Activated CD4-positive, alpha-beta memory T cell treated with anti-CD3 and anti-CD28 coated beads for 36 hours (primary cell): ENCODE data around the gene KCNJ9. TPM values are rescaled to one million over a fixed set of nuclear protein-coding genes. Genes with fewer than 3 reads are reported as not detected.
A peak's percentile ranks its signal among the peaks of the same experiment; 100 is the strongest.

Experiments
- CTCF ChIA-PET: fragments of 350-600 bp; sonication (Branson Sonifier 250); formaldehyde crosslinking; loops from one replicate; lab custom pipeline; 2021; ENCODE audit warnings: antibody characterized with exemption, inconsistent platforms; lab: Charles Lee
- POLR2A ChIA-PET: fragments of 350-600 bp; sonication (Branson Sonifier 250); formaldehyde crosslinking; loops from one replicate; lab custom pipeline; 2021; ENCODE audit warnings: antibody characterized with exemption; lab: Charles Lee
- DNase-seq: peaks from one replicate; pipeline ENCODE4 v3.0.0-alpha.2; 2020
- H3K27ac Mint-ChIP-seq: one replicate; pipeline ENCODE4 v1.8.0; 2021; ENCODE audit warnings: mixed read lengths
- H3K27me3 Mint-ChIP-seq: one replicate; pipeline ENCODE4 v1.8.0; 2021; ENCODE audit warnings: mixed read lengths
- H3K36me3 Mint-ChIP-seq: one replicate; pipeline ENCODE4 v1.8.0; 2021; ENCODE audit warnings: mixed read lengths
- H3K4me1 Mint-ChIP-seq: one replicate; pipeline ENCODE4 v1.8.0; 2021; ENCODE audit warnings: low read depth, mixed read lengths
- H3K4me3 Mint-ChIP-seq: one replicate; pipeline ENCODE4 v1.8.0; 2021; ENCODE audit warnings: mild to moderate bottlenecking, mixed read lengths
- H3K9me3 Mint-ChIP-seq: one replicate; pipeline ENCODE4 v1.8.0; 2021; ENCODE audit warnings: mixed read lengths
- intact Hi-C: fragments of 100-400 bp; cut with micrococcal nuclease; formaldehyde crosslinking; loops from one replicate; pipeline ENCODE4 v1.15.1; 2023
- total RNA-seq, 2 experiments: library from RNA; stranded (reverse); gene quantifications; one replicate each; pipeline ENCODE4 v1.2.3, GENCODE V29; 2021

KCNJ9 gene
- total RNA-seq, 2 experiments from 2014 or later = not detected

GRCh38 chr1:160091666-160092223, 10.4 kb downstream of the KCNJ9 start:
- intact Hi-C loops = no loop called here
- no peaks in the 10 kb centered on the region for H3K9me3 Mint-ChIP-seq
- no peak overlapping the region for H3K27ac Mint-ChIP-seq
- CTCF ChIA-PET = interaction anchor here (1.6 kb wide), 1 partner anchor 13 kb away, joined by 6 read pairs; no protein-coding TSS in a partner anchor
- POLR2A ChIA-PET = no interaction called here
- no peaks in the 10 kb centered on the region for H3K27me3 Mint-ChIP-seq
- H3K36me3 Mint-ChIP-seq = peaks cover 7% of the 10 kb centered on the region
- H3K4me1 Mint-ChIP-seq = peaks cover 10% of the 10 kb centered on the region
- H3K4me3 Mint-ChIP-seq = no peak overlapping the region
- no peak for DNase-seq

GRCh38 chr1:160092366-160093068, 11.2 kb downstream of the KCNJ9 start:
- H3K36me3 Mint-ChIP-seq = peaks cover 7% of the 10 kb centered on the region
- H3K9me3 Mint-ChIP-seq = no peaks in the 10 kb centered on the region
- CTCF ChIA-PET = interaction anchor here (1.1 kb wide), 1 partner anchor 14 kb away, joined by 3 read pairs; no protein-coding TSS in a partner anchor
- intact Hi-C loops = no loop called here
- no peaks in the 10 kb centered on the region for H3K27me3 Mint-ChIP-seq
- POLR2A ChIA-PET = no interaction called here
- peaks cover 18% of the 10 kb centered on the region for H3K4me1 Mint-ChIP-seq
- DNase-seq = no peak
- no peak overlapping the region for H3K27ac Mint-ChIP-seq
- no peak overlapping the region for H3K4me3 Mint-ChIP-seq

GRCh38 chr1:160093069-160093395, 11.7 kb downstream of the KCNJ9 start:
- POLR2A ChIA-PET = interaction anchor here (0.5 kb wide), 1 partner anchor 200 kb away, joined by 6 read pairs; no protein-coding TSS in a partner anchor
- CTCF ChIA-PET = interaction anchor here (1.1 to 6.7 kb wide), 2 partner anchors 9 to 15 kb away, joined by 3 to 101 read pairs; partner anchors contain the start of gene KCNJ9
- Mint-ChIP-seq H3K27ac (no peak overlapping the region), H3K36me3 (peaks cover 7% of the 10 kb centered on the region), H3K4me1 (peaks cover 20% of the 10 kb centered on the region), H3K9me3 (no peaks in the 10 kb centered on the region), H3K27me3 (no peaks in the 10 kb centered on the region), H3K4me3 (no peak overlapping the region)
- no peak for DNase-seq
- intact Hi-C loops = no loop called here

- Mint-ChIP-seq H3K27me3 (no peaks in the 10 kb centered on the region), H3K27ac (no peak overlapping the region), H3K4me3 (no peak overlapping the region), H3K36me3 (peaks cover 6% of the 10 kb centered on the region), H3K9me3 (no peaks in the 10 kb centered on the region), H3K4me1 (peaks cover 20% of the 10 kb centered on the region)
- intact Hi-C loops = no loop called here
- ChIA-PET CTCF (interaction anchor here (1.1 to 6.7 kb wide), 3 partner anchors 9 to 16 kb away, joined by 3 to 101 read pairs (median 3); partner anchors contain the start of gene KCNJ9), POLR2A (interaction anchor here (0.5 kb wide), 1 partner anchor 199 kb away, joined by 6 read pairs; no protein-coding TSS in a partner anchor)
- no peak for DNase-seq
Measured at GRCh38 chr1:160093624-160094290, 12.4 kb downstream of the KCNJ9 start.

GRCh38 chr1:160094291-160094625, 12.9 kb downstream of the KCNJ9 start:
- Mint-ChIP-seq H3K4me3 (no peak overlapping the region), H3K9me3 (no peaks in the 10 kb centered on the region), H3K27me3 (no peaks in the 10 kb centered on the region), H3K4me1 (peaks cover 24% of the 10 kb centered on the region), H3K27ac (no peak overlapping the region), H3K36me3 (peaks cover 3% of the 10 kb centered on the region)
- CTCF ChIA-PET = interaction anchor here (1.2 to 6.7 kb wide), 2 partner anchors 10 to 15 kb away, joined by 3 to 101 read pairs; partner anchors contain the start of gene KCNJ9
- POLR2A ChIA-PET = no interaction called here
- no peak for DNase-seq
- intact Hi-C loops = no loop called here

- CTCF ChIA-PET = interaction anchor here (1.1 to 6.7 kb wide), 3 partner anchors 10 to 196 kb away, joined by 3 to 101 read pairs (median 3); partner anchors contain the start of gene KCNJ9
- intact Hi-C loops = loop anchor here (5.0 kb wide), 2 partner anchors 112 to 173 kb away; partner anchors contain the start of gene PEA15
- Mint-ChIP-seq H3K27me3 (no peaks in the 10 kb centered on the region), H3K36me3 (peaks cover 3% of the 10 kb centered on the region), H3K4me1 (peaks cover 28% of the 10 kb centered on the region), H3K4me3 (no peak overlapping the region), H3K27ac (no peak overlapping the region), H3K9me3 (no peaks in the 10 kb centered on the region)
- POLR2A ChIA-PET = no interaction called here
- no peak for DNase-seq
Measured at GRCh38 chr1:160094806-160095205, 13.5 kb downstream of the KCNJ9 start.

- no peaks in the 10 kb centered on the region for H3K27me3 Mint-ChIP-seq
- no peaks in the 10 kb centered on the region for H3K9me3 Mint-ChIP-seq
- CTCF ChIA-PET = interaction anchor here (1.1 to 6.7 kb wide), 4 partner anchors 11 to 196 kb away, joined by 3 to 101 read pairs (median 8); partner anchors contain the start of gene KCNJ9
- peaks cover 3% of the 10 kb centered on the region for H3K36me3 Mint-ChIP-seq
- no peak for DNase-seq
- no peak overlapping the region for H3K4me3 Mint-ChIP-seq
- POLR2A ChIA-PET = interaction anchor here (0.9 to 1.1 kb wide), 2 partner anchors 8 to 167 kb away, joined by 3 read pairs; partner anchors contain the start of gene DCAF8
- no peak overlapping the region for H3K27ac Mint-ChIP-seq
- intact Hi-C loops = loop anchor here (5.0 kb wide), 2 partner anchors 112 to 173 kb away; partner anchors contain the start of gene PEA15
- H3K4me1 Mint-ChIP-seq = peaks cover 28% of the 10 kb centered on the region
Measured at GRCh38 chr1:160095382-160096105, 14.2 kb downstream of the KCNJ9 start.

GRCh38 chr1:160096274-160097116, 15.2 kb downstream of the KCNJ9 start:
- intact Hi-C loops = loop anchor here (1.0 to 5.0 kb wide), 3 partner anchors 11 to 174 kb away; partner anchors contain the start of gene PEA15
- Mint-ChIP-seq H3K4me3 (peak overlapping the region; percentile 76), H3K27me3 (no peaks in the 10 kb centered on the region), H3K36me3 (peaks cover 3% of the 10 kb centered on the region), H3K9me3 (no peaks in the 10 kb centered on the region), H3K27ac (no peak overlapping the region), H3K4me1 (peaks cover 35% of the 10 kb centered on the region)
- ChIA-PET POLR2A (interaction anchor here (1.1 to 1.2 kb wide), 2 partner anchors 166 to 172 kb away, joined by 3 read pairs; partner anchors contain the start of genes DCAF8 and TAGLN2), CTCF (interaction anchor here (1.3 to 6.7 kb wide), 4 partner anchors 12 to 195 kb away, joined by 3 to 101 read pairs (median 12); partner anchors contain the start of gene KCNJ9)
- peak; percentile 38 for DNase-seq

GRCh38 chr1:160097151-160097910, 16.0 kb downstream of the KCNJ9 start:
- Mint-ChIP-seq H3K9me3 (no peaks in the 10 kb centered on the region), H3K36me3 (no peaks in the 10 kb centered on the region), H3K27me3 (no peaks in the 10 kb centered on the region), H3K4me1 (peaks cover 37% of the 10 kb centered on the region), H3K27ac (peak overlapping the region; percentile 59), H3K4me3 (peak overlapping the region; percentile 76)
- CTCF ChIA-PET = interaction anchor here (0.8 to 6.7 kb wide), 7 partner anchors 13 to 194 kb away, joined by 3 to 101 read pairs (median 10); partner anchors contain the start of gene KCNJ9
- intact Hi-C loops = loop anchor here (1.0 to 5.0 kb wide), 3 partner anchors 12 to 175 kb away; partner anchors contain the start of gene PEA15
- DNase-seq = peak; percentile 73
- POLR2A ChIA-PET = interaction anchor here (1.2 to 1.4 kb wide), 3 partner anchors 109 to 173 kb away, joined by 3 to 4 read pairs (median 3); partner anchors contain the start of genes DCAF8 and TAGLN2
